ENCODE data around the gene ARHGAP15.

ARHGAP15 gene

DNA sequence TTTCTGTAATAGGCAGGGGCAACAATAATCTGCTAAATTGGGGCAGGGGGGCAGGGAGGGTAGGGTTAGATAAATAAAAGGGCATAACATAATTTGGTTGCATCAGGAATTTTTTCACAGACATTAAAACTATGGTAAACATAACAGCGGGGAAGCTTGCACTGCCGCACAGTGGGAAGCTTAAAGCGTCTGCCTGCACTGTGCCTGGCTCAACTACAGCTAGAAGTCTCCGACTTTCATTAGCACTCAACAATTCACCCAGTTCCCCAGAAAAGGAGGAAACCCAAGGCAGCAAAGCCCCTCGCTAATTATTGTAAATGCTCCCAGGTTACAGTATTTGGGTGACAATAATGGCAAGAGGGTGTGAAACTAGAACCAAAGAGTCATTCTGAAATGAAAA, 562.9 kb downstream of the ARHGAP15 start:
- DNase-seq (ENCODE audit: low read depth), result no peak

DNA sequence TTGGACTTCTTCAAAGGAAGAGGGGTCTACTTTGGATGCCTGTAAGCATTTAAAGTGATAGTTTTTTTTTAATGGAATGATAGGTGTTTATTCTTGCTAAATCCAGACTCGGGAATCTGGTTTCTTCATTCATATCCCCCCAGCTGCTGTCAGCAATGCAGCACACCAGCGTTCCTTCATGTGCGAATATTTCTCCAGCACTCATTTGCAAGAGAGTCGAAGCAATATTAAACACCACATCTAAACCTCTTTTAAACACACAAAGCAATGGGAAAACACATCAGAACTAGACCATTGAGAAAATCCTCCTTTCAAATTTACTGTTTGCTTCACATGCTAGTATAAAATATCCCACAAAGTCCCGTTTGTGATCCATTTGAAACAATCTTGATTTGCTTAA, 563.7 kb downstream of the ARHGAP15 start:
- no peak for DNase-seq (ENCODE audit: low read depth)

DNA sequence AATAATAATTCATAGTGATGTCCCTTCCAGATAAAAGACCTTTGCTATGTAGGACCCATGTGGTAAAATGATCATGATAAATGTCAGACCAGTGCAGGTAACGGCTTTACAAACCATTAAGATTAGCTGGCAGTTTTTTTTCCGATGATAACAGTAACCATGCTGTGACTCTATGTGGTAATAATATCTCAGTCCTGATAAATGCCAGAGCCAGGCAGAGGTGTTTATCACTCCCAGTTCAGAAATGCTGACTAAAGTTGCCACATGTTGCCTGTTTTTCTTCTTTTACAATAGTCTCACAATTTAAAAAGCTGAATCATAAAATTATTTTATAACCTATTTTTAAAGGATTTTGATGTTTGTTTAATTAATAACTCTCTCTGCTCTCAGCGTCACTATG, 565.1 kb downstream of the ARHGAP15 start:
- no peak for DNase-seq (ENCODE audit: low read depth)

DNA sequence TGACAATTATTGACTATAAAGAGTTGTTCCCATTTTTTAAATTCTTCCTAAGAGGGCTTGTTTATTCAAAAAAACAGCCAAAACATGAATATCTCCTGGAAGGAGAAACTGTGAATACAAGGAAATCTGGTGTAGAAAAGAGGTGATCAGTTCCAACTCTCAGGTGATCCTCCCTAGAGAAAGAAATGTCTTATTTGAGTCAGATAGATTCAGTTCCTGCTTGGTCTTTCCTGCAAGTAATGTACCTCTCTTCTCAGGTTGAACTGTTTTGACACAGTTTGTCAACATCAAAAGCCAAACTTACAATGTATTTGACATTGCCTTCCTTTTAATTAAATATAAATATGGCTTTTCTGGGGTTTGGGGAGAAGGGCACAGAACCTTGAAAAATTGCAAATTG, 567.4 kb downstream of the ARHGAP15 start:
- no peak for DNase-seq (ENCODE audit: low read depth)

DNA sequence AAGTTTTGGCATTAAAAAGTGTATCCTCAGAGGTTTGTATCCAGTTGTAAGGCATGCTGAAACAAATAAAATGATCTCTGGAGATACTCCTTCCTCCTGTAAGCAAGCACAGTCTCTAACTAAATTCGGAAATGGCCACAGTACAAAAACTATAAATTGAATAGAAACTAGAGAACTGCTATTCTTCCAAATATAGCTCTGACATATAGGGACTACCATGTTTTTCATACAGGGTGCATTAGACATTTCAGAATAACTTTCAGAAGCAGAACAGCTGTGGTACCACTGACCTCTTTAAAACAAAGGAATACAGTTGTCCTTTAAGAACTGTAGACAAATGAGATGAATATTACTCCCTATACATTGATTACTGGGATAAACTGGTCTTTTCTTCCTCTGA, 568.5 kb downstream of the ARHGAP15 start:
- DNase-seq (ENCODE audit: low read depth), result no peak

DNA sequence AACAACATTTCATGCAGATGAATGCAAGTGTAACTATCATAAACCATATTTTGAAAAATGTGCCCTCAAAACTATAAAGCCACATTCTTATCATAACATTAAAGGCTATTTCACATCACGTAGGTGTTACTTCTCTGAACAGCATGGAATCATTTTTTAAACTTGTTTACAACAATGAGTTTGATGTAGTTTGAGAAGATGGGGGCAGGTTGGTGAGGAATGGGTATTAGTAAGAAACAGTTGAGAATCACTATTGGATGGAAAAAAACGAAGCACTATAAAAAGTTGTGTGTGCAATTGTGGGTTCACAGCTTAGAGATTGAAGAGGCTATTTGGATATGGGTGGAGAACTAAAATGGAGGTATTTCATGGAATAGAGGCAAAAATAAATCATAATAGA, 569.1 kb downstream of the ARHGAP15 start:
- DNase-seq (ENCODE audit: low read depth), result no peak

DNA sequence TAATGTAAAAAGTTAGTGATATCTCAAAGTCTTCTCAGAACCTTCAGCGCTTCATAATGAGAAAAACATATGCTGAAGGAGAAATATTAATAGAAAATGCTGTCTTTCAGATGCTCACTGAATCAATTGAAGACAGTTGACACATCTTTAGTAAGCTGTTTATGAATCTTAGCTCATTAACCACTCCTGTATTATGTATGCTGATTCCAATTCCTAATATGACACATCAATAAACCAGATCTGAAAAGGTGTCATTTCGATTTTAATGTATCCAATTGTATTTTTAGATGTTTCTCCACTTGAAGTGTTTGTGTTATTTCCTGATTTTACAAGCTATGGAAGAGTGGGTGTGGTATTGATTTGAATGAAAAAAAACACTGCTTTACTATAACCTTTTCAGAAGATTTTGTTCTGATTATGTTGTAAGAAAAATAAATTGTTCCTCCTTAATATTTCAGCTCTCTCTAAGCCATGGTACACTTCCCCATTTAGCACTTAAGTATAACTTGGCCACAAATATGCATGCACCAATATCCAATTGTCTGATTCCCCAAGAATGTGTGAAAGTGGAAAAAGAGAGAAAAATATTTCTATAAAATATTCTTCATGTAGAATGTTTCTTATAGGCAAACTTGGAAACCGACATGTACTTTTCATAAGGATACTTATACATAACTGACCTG, 569.8 kb downstream of the ARHGAP15 start:
- no peak for DNase-seq (ENCODE audit: low read depth)

DNA sequence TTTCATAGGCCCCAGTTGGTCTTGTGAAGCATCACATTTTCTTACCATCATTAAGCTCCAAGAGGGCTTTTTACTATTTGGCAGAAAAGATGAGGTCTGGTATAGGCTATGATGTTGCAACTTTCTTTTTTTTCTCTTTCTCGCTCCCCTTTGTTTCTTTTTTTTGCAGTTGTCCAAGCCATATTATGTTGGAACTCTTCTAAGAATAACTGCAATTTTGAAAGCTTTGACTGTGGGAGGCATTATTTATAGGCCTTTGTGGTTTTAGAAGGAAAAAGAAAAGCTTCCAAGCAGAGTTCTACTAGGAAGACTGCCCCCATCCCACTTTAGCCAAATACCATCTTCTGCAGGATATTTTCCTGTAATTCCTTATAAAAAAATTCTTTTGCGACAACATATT, 571.6 kb downstream of the ARHGAP15 start:
- no peak for DNase-seq (ENCODE audit: low read depth)

DNA sequence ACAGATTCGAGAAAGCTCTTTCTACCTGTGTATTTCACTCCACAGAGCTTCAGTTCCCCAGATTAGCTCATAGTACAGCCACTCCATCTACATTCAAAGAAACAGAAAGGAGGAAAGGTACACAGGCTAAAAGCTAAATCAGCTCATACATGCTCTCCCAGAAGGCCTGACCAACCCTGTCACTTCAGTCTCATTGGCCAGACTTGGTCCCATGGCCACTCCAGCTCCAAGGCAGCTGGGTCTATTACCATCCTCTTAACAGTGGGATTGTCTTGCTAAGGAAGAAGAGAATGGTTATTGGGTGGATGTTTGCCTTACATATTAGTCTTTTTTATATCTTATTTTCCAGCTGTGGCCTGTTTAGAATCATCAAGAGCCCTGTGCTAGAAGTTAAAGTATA, 572.6 kb downstream of the ARHGAP15 start:
- DNase-seq (ENCODE audit: low read depth), result no peak

DNA sequence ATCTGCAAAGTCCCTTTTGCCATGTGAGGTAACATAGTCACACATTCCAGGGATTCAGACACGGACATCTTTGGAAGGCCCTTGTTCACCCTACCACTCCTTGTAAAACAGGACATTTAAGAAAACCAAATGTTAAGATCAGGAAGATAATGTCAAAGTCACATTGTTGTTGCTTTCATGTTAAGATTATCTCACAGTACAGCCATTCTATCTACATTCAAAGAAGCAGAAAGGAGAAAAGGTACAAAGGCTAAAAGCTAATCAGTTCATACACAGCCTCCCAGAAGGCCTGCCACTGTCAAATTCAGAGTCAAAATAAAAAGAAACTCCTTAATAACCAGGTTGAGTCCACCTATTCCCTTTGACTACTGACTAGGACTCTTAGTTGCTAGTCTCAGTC, 573.7 kb downstream of the ARHGAP15 start:
- DNase-seq (ENCODE audit: low read depth), result no peak

DNA sequence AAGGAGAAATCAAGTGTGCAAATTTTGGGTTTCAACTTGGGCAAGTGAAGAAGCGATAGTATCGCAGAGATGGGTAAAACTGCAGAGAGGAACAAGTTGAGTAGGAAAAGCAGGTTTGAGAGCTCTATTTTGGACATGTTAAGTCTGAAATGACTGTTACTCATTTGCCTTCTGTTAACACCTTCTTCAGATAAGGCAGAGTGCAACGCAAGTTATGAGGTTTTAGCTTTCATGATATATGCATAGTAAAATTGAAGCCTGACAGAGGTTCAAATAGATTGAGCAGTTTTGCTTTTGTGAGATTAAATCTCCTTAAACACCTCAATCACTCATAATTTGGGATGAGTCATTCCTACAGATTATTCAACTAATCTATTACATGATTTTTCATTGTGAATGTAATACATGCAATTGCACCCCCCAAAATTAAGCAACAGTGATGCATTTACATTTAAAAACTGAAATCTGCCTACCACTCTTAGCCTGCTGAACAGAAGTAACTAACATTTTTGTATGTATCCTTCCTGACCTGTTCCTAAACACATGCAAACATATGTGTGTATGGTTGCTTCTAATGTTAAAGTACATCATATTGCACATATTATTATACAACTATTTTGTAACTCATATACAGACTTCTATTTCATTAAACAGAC, 575.4 kb downstream of the ARHGAP15 start:
- no peak for DNase-seq (ENCODE audit: low read depth)

DNA sequence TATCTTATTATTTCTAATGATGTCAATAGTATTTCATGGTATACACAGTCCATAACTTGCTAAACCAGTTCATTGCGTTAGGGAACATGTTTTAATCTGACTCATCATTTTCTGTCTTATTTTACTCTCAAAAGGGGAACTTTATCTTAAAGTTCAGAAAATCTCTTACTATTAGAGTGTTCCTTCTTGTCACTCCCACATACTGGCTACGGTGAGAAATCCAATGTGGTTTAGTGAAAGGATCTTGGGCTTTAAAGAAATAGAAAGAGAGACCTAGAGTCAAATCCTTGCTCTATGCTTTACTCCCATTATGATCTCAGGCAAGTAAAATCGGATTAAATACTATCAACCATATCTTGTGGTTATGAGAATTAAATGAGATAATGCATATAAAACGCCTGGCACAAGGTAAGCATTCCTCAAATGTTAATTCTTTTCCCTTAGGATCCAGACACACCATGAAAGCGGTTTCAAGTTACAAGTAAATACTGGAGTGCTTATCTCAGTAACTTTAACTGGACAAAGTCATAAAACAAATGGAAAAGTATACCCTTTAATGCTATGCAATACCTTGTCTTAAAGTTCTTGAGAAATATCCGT, 576.0 kb downstream of the ARHGAP15 start:
- no peak for DNase-seq (ENCODE audit: low read depth)

DNA sequence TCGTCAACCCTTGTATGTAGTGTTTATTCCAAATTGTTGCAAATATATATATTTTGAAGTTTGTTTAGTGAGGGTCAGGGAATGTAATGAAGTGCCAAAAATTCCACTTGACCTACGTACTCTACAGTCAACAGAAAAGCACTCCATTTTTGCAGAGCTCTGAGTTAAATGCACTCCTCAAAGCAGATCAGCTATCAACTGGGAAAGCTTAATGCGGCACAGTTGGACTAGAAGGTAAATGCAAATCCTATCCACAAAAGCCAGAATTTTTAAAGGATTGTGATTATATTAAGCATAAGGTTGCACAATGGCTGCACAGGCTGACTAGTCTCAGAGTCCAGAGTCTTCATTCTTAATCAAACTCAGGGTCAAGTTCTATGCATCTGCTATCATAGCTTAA, 577.1 kb downstream of the ARHGAP15 start:
- no peak for DNase-seq (ENCODE audit: low read depth)

DNA sequence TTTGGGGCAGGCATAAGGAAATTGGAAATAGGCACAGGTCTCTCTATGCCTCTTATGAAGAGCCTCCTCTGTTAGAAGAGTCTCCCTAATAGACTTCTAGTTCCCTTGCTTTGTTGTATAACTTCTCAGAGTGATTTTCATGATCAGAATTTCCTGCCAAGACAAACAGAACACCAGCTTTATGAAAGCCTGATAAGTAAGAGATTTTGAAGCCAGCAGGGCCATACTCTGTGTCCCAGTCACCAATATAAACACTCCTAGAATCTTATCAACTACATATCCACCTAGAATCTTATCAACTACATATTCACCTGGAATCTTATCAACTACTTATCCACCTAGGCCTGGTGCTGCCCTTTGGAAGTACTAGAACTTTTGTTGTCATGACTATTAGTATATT, 579.5 kb downstream of the ARHGAP15 start:
- DNase-seq (ENCODE audit: low read depth), result no peak

DNA sequence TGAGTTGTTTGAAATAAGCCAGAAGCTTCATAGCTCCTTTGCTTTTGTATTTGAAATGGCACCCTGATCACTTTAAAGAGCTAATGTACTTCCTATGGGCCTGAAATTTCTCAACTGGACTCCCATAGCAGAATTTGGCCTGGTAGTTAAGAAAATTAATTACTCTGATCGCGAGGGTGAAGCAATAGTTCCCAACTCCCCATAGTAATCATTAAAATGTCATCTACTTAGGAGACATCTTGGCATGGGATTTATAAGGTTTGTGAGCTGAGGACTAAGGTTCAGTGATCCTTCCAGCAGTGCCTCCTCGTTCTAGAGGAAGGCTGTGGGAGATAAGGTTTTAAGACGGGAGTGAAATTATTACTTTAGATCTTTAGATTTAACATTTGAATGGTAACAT, 581.0 kb downstream of the ARHGAP15 start:
- no peak for DNase-seq (ENCODE audit: low read depth)

DNA sequence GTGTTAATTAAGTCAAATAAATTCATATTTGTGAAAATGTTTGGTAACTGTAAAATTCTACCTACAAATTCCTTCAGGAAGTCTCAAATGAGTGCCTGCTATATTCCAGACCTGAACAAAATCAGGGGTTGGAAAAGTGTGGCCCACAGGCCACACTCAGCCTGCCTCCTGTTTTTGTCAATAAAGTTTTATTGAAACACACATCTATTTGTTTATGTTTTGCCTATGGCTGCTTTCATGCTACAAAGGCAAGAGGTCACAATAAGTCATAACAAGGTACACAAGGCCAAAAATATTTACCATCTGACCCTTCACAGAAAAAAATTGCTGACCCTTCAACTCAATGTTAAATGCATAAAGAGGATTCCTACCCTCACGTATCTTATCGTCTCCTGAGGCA, 581.7 kb downstream of the ARHGAP15 start:
- DNase-seq (ENCODE audit: low read depth), result no peak

DNA sequence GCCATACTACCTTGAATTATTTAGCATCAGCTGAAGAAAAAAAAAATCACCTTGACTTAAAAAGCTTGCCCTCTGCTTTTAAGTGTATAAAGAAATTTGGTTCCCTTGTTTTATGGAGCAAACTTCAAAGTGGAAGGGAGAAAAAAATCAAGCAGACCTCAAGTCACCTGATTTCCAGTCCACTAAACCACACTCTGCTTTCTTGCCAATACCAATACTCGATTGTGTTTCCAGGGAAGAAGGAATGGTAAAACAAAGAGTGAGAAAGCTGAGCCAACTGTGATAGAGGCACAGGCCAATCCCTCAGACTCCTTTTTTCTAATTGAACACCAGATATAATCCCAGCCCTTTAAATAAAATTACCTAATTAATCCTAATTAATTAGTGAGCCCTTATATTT, 587.3 kb downstream of the ARHGAP15 start:
- no peak for DNase-seq (ENCODE audit: low read depth)

DNA sequence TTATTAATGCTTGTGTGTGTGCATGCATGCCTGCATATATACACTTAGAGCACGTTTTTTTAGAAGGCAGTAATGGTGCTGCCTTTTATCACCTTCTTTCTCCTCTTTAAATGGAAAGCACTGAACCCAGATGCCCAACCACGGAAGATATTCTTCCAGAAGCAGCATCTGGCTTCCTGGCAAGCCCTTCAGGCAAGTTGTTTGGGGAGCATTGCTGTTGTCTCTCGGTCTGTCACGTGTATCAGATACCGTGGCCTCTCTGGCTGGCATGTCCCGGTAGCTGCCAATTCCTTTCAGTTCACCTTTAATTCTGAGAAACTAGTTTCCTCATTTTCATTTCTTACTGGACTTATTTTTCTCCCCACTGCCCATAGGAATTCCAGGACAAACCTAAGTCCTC, 587.8 kb downstream of the ARHGAP15 start:
- DNase-seq (ENCODE audit: low read depth), result no peak

DNA sequence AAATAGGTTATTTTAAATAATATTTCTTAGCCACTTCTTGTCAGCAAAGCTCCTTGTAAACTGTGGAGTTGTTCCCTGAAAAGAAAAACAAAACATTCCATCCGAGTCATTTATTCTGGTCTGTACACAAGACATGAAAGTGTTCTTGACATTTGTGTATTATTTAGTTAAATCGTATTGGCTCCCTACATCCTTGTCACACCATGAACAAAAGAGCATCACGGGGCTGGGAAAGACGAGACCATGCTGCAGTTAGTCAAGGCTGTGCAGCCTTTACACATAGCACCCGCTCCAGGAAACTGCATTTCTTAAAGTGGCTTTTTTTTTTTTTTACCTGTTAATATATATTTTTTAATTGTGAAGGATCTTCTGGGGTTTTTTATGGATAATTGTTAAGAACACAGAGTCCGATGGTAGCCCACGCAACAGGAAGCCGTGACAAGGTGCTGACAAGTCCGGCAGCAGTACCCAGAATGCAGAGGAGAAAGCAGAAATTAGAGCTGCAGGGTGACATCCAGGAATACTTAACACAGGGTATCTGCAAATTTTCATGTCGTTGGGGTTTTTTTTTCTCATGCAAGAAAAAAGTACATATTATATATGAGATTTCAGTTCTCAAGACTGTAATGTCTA, 588.4 kb downstream of the ARHGAP15 start:
- no peak for DNase-seq (ENCODE audit: low read depth)

DNA sequence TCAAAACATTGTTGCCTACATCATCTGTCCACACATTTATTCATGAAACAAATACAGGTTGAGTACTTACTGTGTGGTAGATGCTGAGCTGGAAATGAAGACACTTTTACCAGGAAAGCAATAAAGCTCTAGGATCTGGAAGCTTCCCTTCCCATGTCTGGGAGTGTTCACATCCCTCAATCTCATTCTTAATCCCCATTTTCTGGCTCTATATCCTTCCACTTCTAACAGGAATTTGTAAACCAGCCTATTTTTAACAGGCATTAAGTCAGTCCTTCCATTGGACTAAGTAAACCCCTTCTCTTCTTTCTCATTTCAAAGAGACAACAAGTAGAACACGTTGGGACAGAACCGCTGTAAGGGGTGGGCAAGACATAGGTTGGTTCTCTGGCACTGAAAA, 589.5 kb downstream of the ARHGAP15 start:
- no peak for DNase-seq (ENCODE audit: low read depth)

DNA sequence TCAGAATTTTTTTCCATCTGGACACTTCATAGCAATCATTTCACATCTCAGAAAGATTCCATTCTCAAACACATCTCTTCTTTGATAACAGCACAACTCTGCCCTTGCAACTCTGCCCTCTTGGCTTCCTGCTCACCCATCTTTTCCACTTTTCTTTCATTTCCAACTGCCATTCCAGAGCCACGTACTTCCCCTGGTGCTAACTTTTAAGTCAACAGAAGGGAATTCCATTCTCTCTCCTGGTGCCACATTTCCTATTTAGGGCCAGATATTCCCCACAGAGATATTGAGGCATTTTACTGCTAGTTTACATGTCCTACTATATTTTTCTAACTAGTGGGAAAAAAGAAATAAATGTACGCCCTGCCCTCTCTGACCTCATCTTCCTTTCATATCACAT, 590.2 kb downstream of the ARHGAP15 start:
- DNase-seq (ENCODE audit: low read depth), result no peak

DNA sequence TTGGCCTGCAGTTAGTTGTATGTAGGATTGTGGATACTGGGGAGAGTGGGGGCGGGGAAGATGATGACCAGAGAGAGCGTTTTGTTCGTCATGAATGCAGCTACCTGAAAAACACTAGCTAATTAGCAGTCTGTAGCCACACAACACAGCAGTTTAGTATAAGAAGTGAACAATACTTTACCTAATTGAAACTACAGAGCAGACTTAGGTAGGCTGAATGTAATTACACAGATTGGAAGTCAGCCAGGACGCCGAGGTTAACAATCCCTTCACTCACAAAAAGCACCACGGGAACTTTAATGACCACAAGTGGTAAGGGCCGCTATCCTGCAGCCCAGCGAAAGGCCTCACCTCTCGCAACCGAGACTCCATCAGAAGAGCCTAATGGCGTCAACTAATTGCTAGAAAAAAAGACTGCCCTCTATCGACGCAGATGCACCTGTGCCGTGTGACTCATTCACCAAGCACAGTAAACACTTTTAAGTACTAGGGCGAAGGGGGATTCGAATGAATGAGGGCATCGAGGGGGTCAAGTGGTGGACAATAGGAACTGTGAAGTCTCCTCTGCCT, 591.0 kb downstream of the ARHGAP15 start:
- no peak for DNase-seq (ENCODE audit: low read depth)

DNA sequence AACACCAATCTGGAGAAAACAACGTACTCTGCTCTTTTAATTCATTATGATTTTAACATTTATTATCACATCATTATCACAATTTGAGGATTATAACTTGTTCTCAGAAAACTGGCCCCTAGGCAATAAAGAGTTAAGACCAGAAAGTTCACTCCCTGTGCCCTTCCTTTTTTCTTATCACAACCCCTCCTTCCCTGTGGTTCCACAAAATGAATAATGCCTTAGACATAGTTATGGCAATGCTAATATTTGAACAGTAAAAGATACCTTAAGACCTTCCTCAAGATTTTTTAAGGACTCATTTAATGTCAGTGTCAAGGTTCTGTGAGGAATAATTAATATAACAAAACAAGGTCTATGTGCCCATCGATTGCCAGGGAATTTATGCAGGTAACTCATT, 596.2 kb downstream of the ARHGAP15 start:
- DNase-seq (ENCODE audit: low read depth), result no peak
